Measurements from ENCODE around the gene PHETA1.
"Not testable (repeated sequence)": the region's sequence is repeated elsewhere in the genome, so short reads cannot be mapped to it uniquely, and the experiment has no call there.

- TF ChIP-seq POLR2AphosphoS5, CTCF, POLR2A (IDR thresholded peaks at IDR 0.05): not testable (repeated sequence)
Observed at GRCh38 chr12:111373231-111373630, 4.3 kb upstream of the PHETA1 start.
